ENCODE data around the gene FSD1.

The FSD1 gene

DNA sequence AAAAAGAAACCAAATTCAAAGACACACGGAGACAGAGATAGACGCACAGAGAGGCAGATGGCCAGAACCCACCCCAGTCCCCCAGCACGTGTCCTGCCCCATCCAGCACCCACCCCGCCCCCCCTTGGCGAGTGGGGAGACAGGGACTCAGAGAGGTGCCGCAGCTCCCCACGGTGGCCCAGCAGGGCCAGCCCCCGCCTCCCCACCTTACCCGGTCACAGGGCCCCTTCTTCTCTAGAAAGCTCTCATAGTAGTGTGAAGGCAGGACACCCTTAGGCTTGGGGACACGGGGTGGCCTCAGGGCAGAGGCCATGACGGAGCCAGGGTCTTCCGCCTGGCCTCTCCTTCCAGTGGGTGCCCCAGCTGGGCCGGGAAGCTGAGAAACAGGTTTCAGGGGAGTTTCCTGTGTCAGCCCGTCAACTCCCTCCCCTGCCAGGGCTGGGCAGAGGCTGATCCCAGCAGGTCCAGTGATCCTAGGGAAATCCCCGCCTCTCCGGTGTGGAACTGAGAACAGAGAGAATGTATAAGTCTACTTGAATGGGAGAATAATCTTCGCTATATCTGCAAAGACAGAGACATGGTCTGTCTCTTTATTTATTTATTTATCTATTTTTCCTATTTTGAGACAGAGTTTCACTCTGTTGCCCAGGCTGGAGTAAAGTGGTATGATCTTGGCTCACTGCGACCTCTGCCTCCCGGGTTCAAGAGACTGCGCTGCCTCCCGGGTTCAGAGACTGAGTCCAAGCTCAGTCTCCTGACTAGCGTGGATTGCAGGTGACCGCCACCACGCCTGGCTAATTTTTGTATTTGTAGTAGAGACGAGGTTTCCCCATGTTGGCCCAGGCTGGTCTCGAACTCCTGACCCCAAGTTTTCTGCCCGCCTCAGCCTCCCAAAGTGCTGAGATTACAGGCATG is 34.3 kb downstream of the FSD1 start, which contains the start of gene STAP2:
STAP2 (minus strand) TSS at position 387 of the 915 bp plus-strand sequence; CDS start at position 313, 74 bp downstream.
- no peak for DNase-seq (ENCODE audit: insufficient read length, low spot score)
- FAIRE-seq: no peak
- TF ChIP-seq, protein P1, sequence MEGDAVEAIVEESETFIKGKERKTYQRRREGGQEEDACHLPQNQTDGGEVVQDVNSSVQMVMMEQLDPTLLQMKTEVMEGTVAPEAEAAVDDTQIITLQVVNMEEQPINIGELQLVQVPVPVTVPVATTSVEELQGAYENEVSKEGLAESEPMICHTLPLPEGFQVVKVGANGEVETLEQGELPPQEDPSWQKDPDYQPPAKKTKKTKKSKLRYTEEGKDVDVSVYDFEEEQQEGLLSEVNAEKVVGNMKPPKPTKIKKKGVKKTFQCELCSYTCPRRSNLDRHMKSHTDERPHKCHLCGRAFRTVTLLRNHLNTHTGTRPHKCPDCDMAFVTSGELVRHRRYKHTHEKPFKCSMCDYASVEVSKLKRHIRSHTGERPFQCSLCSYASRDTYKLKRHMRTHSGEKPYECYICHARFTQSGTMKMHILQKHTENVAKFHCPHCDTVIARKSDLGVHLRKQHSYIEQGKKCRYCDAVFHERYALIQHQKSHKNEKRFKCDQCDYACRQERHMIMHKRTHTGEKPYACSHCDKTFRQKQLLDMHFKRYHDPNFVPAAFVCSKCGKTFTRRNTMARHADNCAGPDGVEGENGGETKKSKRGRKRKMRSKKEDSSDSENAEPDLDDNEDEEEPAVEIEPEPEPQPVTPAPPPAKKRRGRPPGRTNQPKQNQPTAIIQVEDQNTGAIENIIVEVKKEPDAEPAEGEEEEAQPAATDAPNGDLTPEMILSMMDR (IDR thresholded peaks at IDR 0.05; ENCODE audit: insufficient read depth, missing control alignments): no peak

DNA sequence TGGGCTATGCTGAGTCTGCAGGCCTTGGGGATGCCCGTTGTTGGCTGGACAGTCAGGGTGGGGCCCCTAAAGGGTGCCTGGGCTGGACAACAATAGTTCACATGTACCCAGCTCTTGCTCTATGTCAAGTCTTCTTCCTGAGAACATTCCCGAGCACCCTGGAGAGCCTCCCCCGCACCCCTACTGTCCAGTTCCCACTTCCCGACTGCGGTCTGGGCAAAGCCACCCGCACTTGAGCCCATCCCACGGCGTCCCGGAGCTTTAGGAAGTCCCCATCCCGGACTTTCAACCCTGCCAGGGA is 37.9 kb downstream of the FSD1 start:
- no peak for FAIRE-seq

DNA sequence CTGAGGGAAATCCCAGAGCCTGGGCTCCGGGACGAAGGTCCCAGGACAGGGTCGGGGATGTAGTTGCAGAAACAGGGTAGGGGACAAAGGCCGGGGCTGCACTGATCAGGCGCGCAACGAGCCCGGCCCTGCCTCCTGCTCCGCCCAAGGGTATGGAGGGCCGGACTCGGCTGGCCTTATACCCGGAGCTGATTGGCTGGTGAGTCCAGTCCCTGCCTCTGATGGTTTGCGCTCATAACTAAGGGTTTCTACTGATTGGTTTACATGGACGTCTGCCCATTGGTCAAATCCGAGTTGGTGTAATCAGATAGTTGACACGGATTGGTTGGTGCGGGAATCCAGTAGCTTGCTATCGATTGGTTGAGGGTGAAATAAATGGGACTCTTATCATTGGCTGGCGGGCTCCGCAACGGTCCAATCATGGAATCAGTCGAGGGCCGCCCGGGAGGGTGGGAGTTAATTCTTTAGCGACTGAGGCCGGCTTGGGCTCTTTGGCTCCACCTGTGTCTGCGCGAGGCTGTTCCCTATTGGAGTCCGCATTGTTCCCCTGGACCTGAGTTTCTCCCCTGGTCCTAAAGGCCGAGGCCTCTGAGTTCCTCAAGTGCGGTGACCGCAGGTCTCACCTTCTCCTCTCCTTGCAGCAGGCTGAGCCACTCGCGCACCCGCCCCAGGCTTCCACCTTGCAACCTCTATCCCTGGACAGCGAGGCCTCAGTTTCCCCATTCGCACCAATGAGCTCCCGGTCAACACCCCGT is 38.4 kb downstream of the FSD1 start:
- peak; percentile 71 for FAIRE-seq
- TF ChIP-seq, protein P1 (IDR thresholded peaks at IDR 0.05; ENCODE audit: insufficient read depth, missing control alignments): no peak
- DNase-seq (ENCODE audit: insufficient read length, low spot score): no peak

More for the DNA sequence above, 37.9 kb downstream of the FSD1 start:
- no peak for DNase-seq (ENCODE audit: insufficient read length, low spot score)
- TF ChIP-seq, protein P1 (IDR thresholded peaks at IDR 0.05; ENCODE audit: insufficient read depth, missing control alignments): no peak

DNA sequence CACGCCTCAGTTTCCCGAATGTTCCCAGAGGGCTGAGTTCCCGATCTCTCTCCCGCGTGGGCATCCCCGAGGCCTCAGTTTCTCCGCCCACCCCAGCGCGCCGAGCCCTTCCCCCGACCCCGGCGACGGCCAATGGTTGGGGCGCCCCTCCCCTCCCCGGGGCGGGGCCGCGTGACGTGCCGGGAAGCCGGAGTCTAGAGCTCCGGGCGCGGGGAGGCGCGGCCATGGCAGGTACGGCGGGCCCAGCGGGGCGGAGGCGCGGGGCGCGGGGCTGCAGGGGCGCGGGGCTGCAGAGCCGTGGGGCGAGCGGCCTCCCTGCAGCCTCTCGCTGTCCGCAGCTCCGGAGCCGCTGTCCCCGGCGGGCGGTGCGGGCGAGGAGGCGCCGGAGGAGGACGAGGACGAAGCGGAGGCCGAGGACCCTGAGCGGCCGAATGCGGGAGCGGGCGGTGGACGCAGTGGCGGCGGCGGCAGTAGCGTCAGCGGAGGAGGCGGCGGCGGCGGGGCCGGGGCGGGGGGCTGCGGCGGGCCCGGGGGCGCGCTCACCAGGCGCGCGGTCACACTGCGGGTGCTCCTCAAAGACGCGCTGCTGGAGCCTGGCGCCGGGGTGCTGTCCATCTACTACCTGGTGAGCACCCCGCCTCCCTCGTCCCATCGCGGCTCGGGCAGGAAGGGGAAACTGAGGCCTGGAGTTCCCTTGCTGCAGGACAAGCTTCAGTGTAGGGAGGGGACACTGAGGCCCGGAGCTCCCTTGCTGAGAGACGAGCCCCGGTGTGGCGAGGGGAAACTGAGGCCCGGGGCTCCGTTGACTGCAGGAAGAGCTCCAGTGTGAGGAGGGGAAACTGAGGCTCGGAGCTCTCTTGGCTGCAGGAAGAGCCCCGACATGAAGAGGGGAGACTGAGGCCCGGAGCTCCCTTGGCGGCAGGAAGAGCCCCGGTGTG is 39.2 kb downstream of the FSD1 start, which contains the start of gene MPND:
MPND (plus strand) TSS at position 193 of the 938 bp plus-strand sequence; CDS start at position 225, 32 bp downstream.
- FAIRE-seq (no peak), DNase-seq (ENCODE audit: insufficient read length, low spot score) (no peak)
- TF ChIP-seq, protein P1 (IDR thresholded peaks at IDR 0.05; ENCODE audit: insufficient read depth, missing control alignments): no peak

DNA sequence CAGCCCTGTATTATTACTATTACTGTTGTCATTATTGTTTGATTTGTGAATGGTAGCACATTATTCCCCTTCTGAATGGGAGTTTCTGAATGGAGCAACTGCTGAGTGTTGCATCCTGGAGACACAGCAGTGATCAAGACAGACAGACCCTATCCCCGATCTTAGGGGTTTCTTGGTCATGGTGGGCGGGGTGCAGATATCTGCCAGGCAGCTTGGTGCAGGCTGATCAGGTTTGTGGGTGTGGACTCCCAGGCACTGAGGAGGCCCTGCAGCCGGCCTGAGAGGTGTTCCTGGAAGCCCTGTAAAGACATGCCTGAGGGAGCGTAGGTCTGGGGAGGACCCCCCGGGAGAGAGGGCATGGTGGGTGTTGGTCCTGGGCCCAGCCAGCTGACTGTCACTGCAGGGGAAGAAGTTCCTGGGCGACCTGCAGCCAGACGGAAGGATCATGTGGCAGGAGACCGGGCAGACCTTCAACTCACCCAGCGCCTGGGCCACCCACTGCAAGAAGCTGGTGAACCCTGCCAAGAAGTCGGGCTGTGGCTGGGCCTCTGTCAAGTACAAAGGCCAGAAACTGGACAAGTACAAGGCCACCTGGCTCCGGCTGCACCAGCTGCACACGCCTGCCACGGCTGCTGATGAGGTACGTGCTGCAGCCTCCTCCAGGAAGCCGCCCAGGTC is 41.1 kb downstream of the FSD1 start:
- TF ChIP-seq, protein P1 (IDR thresholded peaks at IDR 0.05; ENCODE audit: insufficient read depth, missing control alignments): no peak
- no peak for FAIRE-seq
- DNase-seq (ENCODE audit: insufficient read length, low spot score): no peak

DNA sequence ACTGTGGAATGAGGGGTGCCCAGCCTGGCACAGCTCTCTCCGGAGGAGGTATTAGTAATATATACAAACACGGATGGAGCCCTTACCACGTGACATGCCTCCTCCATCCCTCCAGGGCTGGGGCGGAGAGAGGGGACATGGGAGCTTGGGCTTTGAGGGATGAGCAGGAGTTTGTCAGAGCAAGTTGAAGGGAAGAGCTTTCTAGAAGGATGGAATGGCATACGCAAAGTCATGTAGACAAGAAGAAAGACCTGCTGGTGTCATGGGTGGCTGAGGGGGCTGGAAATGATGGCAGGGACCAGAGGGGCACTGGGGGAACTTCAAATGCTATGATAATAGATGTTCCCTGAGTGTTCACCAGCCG is 41.6 kb downstream of the FSD1 start:
- DNase-seq (ENCODE audit: insufficient read length, low spot score): no peak
- TF ChIP-seq, protein P1 (IDR thresholded peaks at IDR 0.05; ENCODE audit: insufficient read depth, missing control alignments): no peak
- FAIRE-seq: no peak
